Cardiac atrium fibroblast (primary cell): ENCODE data around the gene RPS25. TPM values are rescaled to one million over a fixed set of nuclear protein-coding genes. Genes with fewer than 3 reads are reported as not detected.

ENCODE experiments used
- total RNA-seq: library from RNA; depleted of rRNA; stranded (reverse); fragments of >200 nt; gene quantifications from 2 replicates; pipeline ENCODE4 v1.2.3, GENCODE V29; 2015

RPS25 gene
- total RNA-seq = 1,512 and 1,580 TPM in 2 replicates

GRCh38 chr11:119018074-119018938 is at the start of gene RPS25, which contains the start of gene TRAPPC4:
Gene RPS25 (minus strand): TSS chr11:119018343. CDS start chr11:119018284, 59 bp downstream.
Gene TRAPPC4 (plus strand): TSS chr11:119018766. CDS start chr11:119018796, 30 bp downstream.

DNA sequence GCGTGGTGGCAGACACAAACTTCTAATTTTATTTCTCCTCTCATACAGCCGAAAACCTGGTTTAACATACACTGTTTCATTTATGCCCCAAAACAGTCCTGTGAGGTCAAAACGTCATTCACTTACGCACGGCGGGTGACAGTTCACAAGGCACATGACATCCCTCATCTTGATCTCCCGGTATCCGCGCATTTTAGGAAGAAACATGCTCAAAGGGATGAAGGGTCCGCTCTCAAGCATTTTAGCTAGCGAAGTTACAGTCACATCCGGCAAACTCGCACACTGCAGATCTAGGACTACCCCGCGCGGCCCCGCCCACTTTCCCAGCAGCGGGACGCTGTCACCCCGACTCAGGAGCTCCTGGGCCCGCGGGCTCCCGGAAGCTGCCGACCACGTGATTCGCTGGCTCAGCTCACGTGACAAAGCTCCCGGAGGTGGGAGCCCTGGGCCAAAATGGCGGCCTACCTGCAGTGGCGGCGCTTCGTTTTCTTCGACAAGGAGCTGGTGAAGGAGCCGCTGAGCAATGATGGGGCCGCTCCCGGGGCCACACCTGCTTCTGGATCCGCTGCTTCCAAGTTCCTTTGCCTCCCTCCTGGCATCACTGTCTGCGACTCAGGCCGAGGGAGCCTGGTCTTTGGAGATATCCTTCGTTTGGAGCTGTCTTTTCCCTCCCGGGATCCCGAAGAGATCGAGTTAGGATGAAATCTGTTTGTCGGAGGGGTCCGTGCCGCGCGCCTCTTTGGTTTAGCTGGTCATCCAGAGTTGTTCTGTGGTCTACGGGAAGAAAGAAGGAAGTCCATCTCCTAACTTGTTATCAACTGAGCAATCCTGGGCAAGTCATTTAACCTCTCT is 49.5 kb upstream of the RPS25 start, which contains the start of gene VPS11:
Gene VPS11 (plus strand): TSS at position 448 of the 852 bp plus-strand sequence. CDS start 6 bp downstream, at position 454.

DNA sequence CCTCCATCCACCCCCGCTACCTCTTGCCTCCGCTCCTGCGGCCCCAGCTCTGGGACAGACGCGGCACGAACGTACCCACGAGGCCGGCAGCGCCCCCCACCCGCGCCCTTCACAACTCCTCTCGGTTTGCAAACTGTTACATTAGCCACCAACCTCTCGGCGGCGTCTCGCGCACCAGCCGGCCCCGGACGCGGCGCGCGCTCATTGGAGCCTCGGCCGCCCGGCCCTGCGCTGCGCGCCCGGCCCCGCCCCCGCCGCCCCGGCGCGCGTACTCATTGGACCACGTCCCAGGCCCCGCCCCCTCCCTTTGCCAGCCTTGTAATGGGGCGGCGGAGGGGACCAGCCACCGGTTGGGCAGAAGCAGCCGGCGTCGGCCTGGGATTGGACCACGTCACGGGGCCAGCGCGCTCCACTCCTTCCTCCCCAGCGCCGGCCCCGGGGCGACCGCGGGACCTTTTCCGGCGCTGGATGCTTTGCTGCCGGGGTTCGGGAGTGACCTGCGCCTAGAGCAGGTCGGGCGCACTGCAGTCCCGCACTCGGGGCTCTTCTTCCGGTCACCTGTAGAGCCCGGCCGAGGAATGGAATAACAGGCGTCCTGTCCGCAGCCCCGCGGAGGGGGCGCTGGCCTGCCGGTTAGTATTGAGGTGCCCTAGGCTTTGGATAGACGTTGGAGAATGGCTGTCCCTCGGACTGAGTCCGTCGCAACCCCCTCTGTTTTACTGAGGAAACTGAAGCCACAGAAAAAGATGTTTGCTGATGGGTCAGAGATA is 39.0 kb upstream of the RPS25 start, which contains the start of gene HYOU1:
Gene HYOU1 (minus strand): TSS at position 206 of the 770 bp plus-strand sequence. CDS start 1,045 bp downstream, outside the sequence.

GRCh38 chr11:119030329-119031047 is 12.3 kb upstream of the RPS25 start, which contains the start of gene SLC37A4:
Gene SLC37A4 (minus strand): TSS chr11:119030877.

DNA sequence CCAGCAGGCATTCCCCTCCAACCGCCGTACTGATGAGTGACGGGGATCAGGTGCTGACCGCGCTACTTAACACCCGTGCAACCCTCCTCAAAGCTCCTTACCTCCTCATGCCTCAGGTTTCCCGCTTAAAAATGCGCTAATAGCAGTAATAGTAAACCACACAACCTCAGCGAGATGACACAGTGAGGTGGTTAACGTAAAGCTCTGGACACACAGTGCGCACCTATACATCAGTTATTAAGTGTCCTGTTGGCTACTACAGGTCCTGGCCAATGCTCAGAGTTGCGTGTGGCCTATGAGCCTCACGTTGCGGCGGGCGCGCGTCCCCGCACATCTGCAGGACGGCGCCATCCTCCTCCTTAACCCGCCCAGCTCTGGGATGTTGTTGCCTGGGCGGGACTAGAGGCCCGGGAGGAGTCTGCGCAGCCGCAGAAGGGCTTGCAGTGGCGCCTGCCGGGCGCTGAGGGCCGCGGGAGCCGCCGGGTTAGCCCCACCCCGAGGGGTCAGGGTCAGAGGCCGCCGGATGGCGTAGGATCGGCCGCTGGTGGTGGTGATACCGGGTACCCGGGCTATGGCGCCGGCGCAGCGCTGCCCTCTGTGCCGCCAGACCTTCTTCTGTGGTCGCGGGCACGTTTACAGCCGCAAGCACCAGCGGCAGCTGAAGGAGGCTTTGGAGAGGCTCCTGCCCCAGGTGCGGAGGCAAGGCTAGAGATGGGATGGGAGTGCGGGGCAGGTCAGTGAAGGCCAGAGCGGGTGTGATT is 20.3 kb downstream of the RPS25 start, which contains the start of gene CENATAC:
Gene CENATAC (plus strand): TSS at position 512 of the 761 bp plus-strand sequence. CDS start 60 bp downstream, at position 572.

DNA sequence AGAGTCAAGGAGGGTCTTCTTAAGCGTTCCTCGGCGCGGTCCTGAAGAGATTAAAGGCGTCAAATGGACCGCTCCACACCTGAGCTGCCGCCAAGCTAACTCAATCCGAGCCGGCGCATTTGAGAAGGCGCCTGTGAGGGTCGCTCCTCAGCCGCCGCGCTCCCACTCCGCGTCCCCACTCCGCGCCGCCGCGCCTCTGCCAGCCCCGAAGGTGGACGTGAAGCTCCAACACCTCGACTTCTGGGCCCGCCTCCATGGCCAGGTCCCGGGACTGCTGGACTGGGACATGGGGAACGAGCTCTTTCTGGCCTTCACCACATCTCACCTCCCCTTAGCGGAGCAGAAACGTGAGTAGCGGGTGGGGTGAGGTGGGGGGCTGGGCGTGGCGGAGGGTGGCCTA is 46.5 kb downstream of the RPS25 start, which contains the start of gene FOXR1:
Gene FOXR1 (plus strand): TSS at position 116 of the 400 bp plus-strand sequence. CDS start 171 bp downstream, at position 287.

Other genes with a start within 250 kb of the RPS25 start
- gene DDX6, start 227.2 kb downstream of the RPS25 start, total RNA-seq = 61.6 and 91.4 TPM in 2 replicates
- not detected in 2 replicates for gene CXCR5, start 134.5 kb downstream of the RPS25 start, total RNA-seq
- gene BCL9L, start 92.4 kb downstream of the RPS25 start, total RNA-seq = 21.1 and 49.4 TPM in 2 replicates
- not detected in 2 replicates for gene UPK2, start 62.0 kb downstream of the RPS25 start, total RNA-seq
- gene FOXR1, start 46.6 kb downstream of the RPS25 start, total RNA-seq = not detected in 2 replicates
- gene CENATAC, start 20.2 kb downstream of the RPS25 start, total RNA-seq = 6.3 and 6.8 TPM in 2 replicates
- gene TRAPPC4, start 423 bp upstream of the RPS25 start, total RNA-seq = 47.6 and 56.7 TPM in 2 replicates
- 6.6 and 10.5 TPM in 2 replicates for gene SLC37A4, start 12.5 kb upstream of the RPS25 start, total RNA-seq
- 119 and 147 TPM in 2 replicates for gene HYOU1, start 38.9 kb upstream of the RPS25 start, total RNA-seq
- gene VPS11, start 49.5 kb upstream of the RPS25 start, total RNA-seq = 16.8 and 26.4 TPM in 2 replicates
- 3.4 and 22.4 TPM in 2 replicates for gene HMBS, start 66.5 kb upstream of the RPS25 start, total RNA-seq
- gene DPAGT1, start 83.5 kb upstream of the RPS25 start, total RNA-seq = 16.4 and 23.2 TPM in 2 replicates
- gene C2CD2L, start 89.0 kb upstream of the RPS25 start, total RNA-seq = 3.4 TPM in 2 replicates
- 6.9 and 16.5 TPM in 2 replicates for gene HINFP, start 103.2 kb upstream of the RPS25 start, total RNA-seq
- gene ABCG4, start 130.7 kb upstream of the RPS25 start, total RNA-seq = under 0.01 TPM in 1 of 2 replicates, not detected in the other
- 8.8 and 11.8 TPM in 2 replicates for gene NLRX1, start 150.4 kb upstream of the RPS25 start, total RNA-seq
- gene NHERF4, start 167.1 kb upstream of the RPS25 start, total RNA-seq = not detected in 2 replicates
- gene CBL, start 188.0 kb upstream of the RPS25 start, total RNA-seq = 6.5 and 7.5 TPM in 2 replicates